ENCODE data around the gene NGDN.
"Not testable (repeated sequence)": the region's sequence is repeated elsewhere in the genome, so short reads cannot be mapped to it uniquely, and the experiment has no call there.

Gene NGDN

GRCh38 chr14:23447361-23448350 is 21.8 kb upstream of the NGDN start:
- no peak for DNase-seq (ENCODE audit: low read depth)
- TF ChIP-seq, protein P1, sequence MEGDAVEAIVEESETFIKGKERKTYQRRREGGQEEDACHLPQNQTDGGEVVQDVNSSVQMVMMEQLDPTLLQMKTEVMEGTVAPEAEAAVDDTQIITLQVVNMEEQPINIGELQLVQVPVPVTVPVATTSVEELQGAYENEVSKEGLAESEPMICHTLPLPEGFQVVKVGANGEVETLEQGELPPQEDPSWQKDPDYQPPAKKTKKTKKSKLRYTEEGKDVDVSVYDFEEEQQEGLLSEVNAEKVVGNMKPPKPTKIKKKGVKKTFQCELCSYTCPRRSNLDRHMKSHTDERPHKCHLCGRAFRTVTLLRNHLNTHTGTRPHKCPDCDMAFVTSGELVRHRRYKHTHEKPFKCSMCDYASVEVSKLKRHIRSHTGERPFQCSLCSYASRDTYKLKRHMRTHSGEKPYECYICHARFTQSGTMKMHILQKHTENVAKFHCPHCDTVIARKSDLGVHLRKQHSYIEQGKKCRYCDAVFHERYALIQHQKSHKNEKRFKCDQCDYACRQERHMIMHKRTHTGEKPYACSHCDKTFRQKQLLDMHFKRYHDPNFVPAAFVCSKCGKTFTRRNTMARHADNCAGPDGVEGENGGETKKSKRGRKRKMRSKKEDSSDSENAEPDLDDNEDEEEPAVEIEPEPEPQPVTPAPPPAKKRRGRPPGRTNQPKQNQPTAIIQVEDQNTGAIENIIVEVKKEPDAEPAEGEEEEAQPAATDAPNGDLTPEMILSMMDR (conservative IDR thresholded peaks at IDR 0.05; ENCODE audit: low read length): no peak
- no peak overlapping the region for H3K4me3 ChIP-seq (ENCODE audit: low read length)

DNA sequence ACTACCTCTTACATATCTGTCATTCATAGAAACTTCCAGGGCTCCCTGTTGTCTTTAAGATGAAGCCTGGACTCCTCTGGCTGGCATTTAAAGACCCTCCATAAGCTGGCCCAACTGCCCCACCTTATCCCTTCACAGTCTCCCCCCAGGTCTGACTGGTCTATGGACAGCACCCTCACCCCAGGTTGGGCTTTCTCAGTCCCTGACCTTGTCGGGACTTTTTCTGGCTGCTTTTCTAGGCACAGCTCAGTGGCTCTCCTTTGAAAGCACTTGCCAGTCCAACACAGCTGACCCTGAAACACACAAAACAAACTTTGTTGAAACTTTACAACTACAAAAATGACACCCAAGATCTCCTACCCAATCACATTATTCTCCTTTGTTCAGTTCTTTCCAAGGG is 20.2 kb upstream of the NGDN start:
- TF ChIP-seq, protein P1 (conservative IDR thresholded peaks at IDR 0.05; ENCODE audit: low read length): no peak
- no peak for DNase-seq (ENCODE audit: low read depth)
- H3K4me3 ChIP-seq (ENCODE audit: low read length): no peak overlapping the region

GRCh38 chr14:23450379-23450778 is 19.1 kb upstream of the NGDN start:
- TF ChIP-seq, protein P1 (conservative IDR thresholded peaks at IDR 0.05; ENCODE audit: low read length): no peak
- no peak overlapping the region for H3K4me3 ChIP-seq (ENCODE audit: low read length)
- no peak for DNase-seq (ENCODE audit: low read depth)

DNA sequence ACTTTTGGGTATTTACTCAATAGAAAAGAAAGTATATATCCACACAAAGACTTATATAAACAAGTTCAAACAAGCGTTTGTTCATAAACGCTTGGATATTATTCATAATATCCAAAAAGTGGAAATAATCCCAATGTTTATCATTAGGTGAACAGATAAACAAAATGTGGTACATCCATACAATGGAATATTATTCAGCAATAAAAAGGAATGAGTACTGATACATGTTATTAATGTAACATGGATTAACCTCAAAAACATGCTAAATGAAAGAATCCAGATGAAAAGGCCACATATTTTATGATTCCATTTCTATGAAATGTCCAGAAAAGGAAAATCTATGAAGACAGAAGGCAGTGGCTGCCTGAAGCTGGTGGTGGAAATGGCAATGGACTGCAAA is 17.3 kb upstream of the NGDN start:
- TF ChIP-seq, protein P1 (conservative IDR thresholded peaks at IDR 0.05; ENCODE audit: low read length): no peak
- no peak for DNase-seq (ENCODE audit: low read depth)
- no peak overlapping the region for H3K4me3 ChIP-seq (ENCODE audit: low read length)

DNA sequence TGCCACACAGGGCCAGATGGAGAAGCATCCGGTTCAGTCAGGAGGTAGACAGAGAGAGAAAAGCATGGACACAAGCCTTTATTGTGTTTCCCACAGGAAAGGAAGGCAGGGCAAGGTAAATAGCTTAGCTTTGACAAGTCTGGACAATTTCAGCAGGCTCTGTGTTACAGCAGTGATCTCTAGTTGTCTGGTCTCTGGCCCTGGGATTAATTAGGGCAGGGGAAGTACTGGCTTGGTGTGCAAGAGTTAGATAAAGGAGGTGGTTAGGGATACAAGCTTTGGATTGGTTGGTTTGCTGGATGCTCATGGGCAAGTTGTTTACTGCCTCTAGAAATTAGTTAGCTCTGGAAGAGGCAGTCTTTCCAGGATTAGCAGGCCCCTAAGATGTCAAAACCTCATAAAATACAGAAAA is 15.1 kb upstream of the NGDN start:
- DNase-seq (ENCODE audit: low read depth): no peak
- H3K4me3 ChIP-seq (ENCODE audit: low read length): no peak overlapping the region
- TF ChIP-seq, protein P1 (conservative IDR thresholded peaks at IDR 0.05; ENCODE audit: low read length): no peak

DNA sequence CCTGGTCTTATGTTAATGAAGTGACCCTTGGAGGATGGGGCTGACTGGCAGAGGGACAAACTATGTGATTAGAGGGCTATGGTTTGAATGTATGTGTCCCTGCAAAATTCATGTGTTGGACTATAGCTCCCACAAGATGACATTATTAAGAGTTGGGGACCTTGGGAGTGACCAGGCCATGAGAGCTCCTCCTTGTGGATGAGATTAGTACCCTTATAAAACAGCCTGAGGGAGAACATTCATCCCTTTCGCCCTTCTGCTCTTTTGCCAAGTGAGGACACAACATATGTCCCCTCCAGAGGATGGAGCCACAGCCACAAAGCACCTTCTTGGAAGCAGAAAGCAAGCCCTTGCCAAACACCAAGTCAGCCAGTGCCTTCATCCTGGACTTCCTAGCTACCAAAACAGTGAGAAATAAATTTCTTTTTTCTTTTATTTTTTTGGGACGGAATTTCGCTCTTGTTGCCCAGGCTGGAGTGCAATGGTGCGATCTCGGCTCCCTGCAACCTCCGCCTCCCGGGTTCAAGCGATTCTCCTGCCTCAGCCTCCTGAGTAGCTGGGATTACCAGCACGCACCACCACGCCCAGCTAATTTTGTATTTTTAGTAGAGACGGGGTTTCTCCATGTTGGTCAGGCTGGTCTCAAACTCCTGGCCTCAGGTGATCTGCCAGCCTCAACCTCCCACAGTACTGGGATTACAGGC is 12.5 kb upstream of the NGDN start:
- TF ChIP-seq, protein P1 (conservative IDR thresholded peaks at IDR 0.05; ENCODE audit: low read length): peak; percentile 29; the same call in 1 of the 2 replicates
- not testable (repeated sequence) for DNase-seq (ENCODE audit: low read depth); H3K4me3 ChIP-seq (ENCODE audit: low read length)

Measured in AG10803 (cell line).